ENCODE results near the gene KCNIP4. TPM values are rescaled to one million over a fixed set of nuclear protein-coding genes. Genes with fewer than 3 reads are reported as not detected.
"Not testable (repeated sequence)": the region's sequence is repeated elsewhere in the genome, so short reads cannot be mapped to it uniquely, and the experiment has no call there.

KCNIP4 gene
- total RNA-seq, result not detected

GRCh38 chr4:21948347-21949072 is at the start of gene KCNIP4:
TSS of gene KCNIP4 (minus strand) at chr4:21948772.
- DNase-seq, result no peak

GRCh38 chr4:21996618-21997017 is 48.0 kb upstream of the KCNIP4 start:
- DNase-seq, result not testable (repeated sequence)

- no peak for DNase-seq
Measured at GRCh38 chr4:21992330-21992729, 43.8 kb upstream of the KCNIP4 start.

GRCh38 chr4:21991562-21991961 is 43.0 kb upstream of the KCNIP4 start:
- DNase-seq, result no peak

GRCh38 chr4:21991050-21991449 is 42.5 kb upstream of the KCNIP4 start:
- no peak for DNase-seq

- DNase-seq, result no peak
Measured at GRCh38 chr4:21989351-21989750, 40.8 kb upstream of the KCNIP4 start.

GRCh38 chr4:21986307-21986706 is 37.7 kb upstream of the KCNIP4 start:
- no peak for DNase-seq

- no peak for DNase-seq
Measured at GRCh38 chr4:21982087-21982486, 33.5 kb upstream of the KCNIP4 start.

GRCh38 chr4:21979196-21979595 is 30.6 kb upstream of the KCNIP4 start:
- no peak for DNase-seq

GRCh38 chr4:21976166-21976565 is 27.6 kb upstream of the KCNIP4 start:
- no peak for DNase-seq

GRCh38 chr4:21973850-21974249 is 25.3 kb upstream of the KCNIP4 start:
- DNase-seq, result no peak

- DNase-seq, result no peak
Measured at GRCh38 chr4:21964762-21965319, 16.3 kb upstream of the KCNIP4 start.

- DNase-seq, result no peak
Measured at GRCh38 chr4:21962691-21963090, 14.1 kb upstream of the KCNIP4 start.

- DNase-seq, result no peak
Measured at GRCh38 chr4:21960793-21961192, 12.2 kb upstream of the KCNIP4 start.

GRCh38 chr4:21954916-21955315 is 6.3 kb upstream of the KCNIP4 start:
- no peak for DNase-seq

GRCh38 chr4:21953653-21954052 is 5.1 kb upstream of the KCNIP4 start:
- no peak for DNase-seq

- DNase-seq, result no peak
Measured at GRCh38 chr4:21952549-21952948, 4.0 kb upstream of the KCNIP4 start.

GRCh38 chr4:21949073-21949457 is 493 bp upstream of the KCNIP4 start:
- DNase-seq, result no peak

GRCh38 chr4:21947791-21948346 is 703 bp downstream of the KCNIP4 start:
- no peak for DNase-seq

GRCh38 chr4:21946858-21947257 is 1.7 kb downstream of the KCNIP4 start:
- DNase-seq, result no peak

GRCh38 chr4:21921526-21922180 is 26.9 kb downstream of the KCNIP4 start:
- no peak for DNase-seq

GRCh38 chr4:21915761-21916160 is 32.8 kb downstream of the KCNIP4 start:
- DNase-seq, result no peak

GRCh38 chr4:21901831-21902230 is 46.7 kb downstream of the KCNIP4 start:
- DNase-seq, result no peak

- no peak for DNase-seq
Measured at GRCh38 chr4:21901281-21901680, 47.3 kb downstream of the KCNIP4 start.

All from effector CD4-positive, alpha-beta T cell (primary cell).